ENCODE data around the gene SEPHS2.

The SEPHS2 gene

DNA sequence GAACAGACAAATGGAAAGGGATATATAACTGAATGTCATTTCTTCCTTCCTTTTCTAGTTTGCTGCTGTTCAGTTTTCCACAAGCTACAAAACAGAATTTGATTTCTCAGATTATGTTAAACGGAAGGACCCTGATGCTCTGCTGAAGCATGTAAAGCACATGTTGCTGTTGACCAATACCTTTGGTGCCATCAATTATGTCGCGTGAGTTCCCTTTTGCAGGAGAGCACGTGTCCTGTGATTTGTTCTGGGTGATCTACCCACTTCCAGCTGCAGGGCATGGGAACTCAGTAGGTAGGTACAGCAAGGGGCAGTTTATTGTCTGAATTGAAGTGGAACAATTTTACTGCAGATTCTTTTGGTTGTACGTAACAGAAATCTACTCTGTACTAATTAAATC, 35.7 kb upstream of the SEPHS2 start:
- no peak for TF ChIP-seq TCF12 (IDR thresholded peaks at IDR 0.05; ENCODE audit: low read depth)
- no peak for TF ChIP-seq CREB1 (IDR thresholded peaks at IDR 0.05; ENCODE audit: low read depth)
- no peak for TF ChIP-seq MAX (IDR thresholded peaks at IDR 0.05)
- TF ChIP-seq FOXM1 (IDR thresholded peaks at IDR 0.05; ENCODE audit: borderline replicate concordance, low read depth), result no peak
- TF ChIP-seq CEBPB (IDR thresholded peaks at IDR 0.05), result no peak
- TF ChIP-seq, protein P1, sequence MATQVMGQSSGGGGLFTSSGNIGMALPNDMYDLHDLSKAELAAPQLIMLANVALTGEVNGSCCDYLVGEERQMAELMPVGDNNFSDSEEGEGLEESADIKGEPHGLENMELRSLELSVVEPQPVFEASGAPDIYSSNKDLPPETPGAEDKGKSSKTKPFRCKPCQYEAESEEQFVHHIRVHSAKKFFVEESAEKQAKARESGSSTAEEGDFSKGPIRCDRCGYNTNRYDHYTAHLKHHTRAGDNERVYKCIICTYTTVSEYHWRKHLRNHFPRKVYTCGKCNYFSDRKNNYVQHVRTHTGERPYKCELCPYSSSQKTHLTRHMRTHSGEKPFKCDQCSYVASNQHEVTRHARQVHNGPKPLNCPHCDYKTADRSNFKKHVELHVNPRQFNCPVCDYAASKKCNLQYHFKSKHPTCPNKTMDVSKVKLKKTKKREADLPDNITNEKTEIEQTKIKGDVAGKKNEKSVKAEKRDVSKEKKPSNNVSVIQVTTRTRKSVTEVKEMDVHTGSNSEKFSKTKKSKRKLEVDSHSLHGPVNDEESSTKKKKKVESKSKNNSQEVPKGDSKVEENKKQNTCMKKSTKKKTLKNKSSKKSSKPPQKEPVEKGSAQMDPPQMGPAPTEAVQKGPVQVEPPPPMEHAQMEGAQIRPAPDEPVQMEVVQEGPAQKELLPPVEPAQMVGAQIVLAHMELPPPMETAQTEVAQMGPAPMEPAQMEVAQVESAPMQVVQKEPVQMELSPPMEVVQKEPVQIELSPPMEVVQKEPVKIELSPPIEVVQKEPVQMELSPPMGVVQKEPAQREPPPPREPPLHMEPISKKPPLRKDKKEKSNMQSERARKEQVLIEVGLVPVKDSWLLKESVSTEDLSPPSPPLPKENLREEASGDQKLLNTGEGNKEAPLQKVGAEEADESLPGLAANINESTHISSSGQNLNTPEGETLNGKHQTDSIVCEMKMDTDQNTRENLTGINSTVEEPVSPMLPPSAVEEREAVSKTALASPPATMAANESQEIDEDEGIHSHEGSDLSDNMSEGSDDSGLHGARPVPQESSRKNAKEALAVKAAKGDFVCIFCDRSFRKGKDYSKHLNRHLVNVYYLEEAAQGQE (IDR thresholded peaks at IDR 0.05; ENCODE audit: low read depth), result no peak
- TF ChIP-seq NFIC (IDR thresholded peaks at IDR 0.05), result no peak

DNA sequence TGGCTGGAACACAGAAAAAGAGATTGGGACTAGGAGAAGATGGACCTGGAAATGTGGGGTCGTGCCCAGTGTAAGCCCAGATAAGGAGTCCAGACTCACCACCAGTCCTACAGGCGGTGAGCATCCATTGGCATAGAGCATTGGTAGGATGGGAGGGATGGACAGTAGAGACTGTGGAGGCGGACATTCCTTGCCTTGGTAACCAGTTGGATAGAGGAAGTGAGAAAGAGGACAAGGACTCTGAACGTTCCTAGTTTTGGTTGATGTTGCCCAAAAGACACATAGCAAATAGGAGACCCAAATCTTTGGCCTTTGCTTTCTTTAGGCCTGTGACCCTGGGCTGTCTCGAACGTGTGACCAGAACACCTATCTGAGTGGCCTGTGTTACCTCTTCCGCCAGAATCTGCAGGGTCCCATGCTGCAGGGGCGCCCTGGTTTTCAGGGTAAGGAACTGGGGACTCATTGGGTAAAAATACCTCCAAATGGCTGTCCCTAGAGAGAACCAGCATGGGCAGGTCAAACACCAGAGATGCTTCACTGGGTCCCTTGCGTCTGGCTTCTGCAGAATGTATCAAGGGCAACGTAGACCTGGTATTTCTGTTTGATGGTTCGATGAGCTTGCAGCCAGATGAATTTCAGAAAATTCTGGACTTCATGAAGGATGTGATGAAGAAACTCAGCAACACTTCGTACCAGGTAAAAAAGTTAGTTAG, 33.2 kb upstream of the SEPHS2 start:
- TF ChIP-seq TEAD4 (IDR thresholded peaks at IDR 0.05), result no peak

DNA sequence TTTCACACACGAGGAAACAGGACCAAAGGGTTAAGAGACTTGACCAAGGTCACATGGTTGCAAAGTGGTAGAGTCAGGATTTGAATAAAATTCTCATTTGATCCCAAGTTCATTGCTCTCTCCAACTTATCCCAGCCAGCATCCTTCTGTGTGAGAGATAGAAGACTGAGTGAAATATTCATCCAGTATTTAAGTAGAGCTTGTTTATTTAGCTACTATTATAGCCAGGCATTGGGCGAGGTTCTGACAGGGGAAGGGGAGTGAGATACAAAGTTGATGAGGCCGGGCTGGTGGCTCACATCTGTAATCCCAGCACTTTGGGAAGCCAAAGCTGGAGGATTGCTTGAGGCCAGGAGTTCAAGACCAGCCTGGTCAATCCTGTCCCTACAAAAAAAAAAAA, 31.3 kb upstream of the SEPHS2 start:
- TF ChIP-seq TCF12 (IDR thresholded peaks at IDR 0.05; ENCODE audit: low read depth) (no peak), ZBTB7A (IDR thresholded peaks at IDR 0.05; ENCODE audit: low read depth) (no peak), EP300 (IDR thresholded peaks at IDR 0.05; ENCODE audit: borderline replicate concordance) (no peak), CREB1 (IDR thresholded peaks at IDR 0.05; ENCODE audit: low read depth) (no peak), NFIC (IDR thresholded peaks at IDR 0.05) (no peak), USF1 (IDR thresholded peaks at IDR 0.05) (no peak), CEBPB (IDR thresholded peaks at IDR 0.05) (no peak), YY1 (IDR thresholded peaks at IDR 0.05; ENCODE audit: low read depth) (no peak), MAX (IDR thresholded peaks at IDR 0.05) (no peak)

- TF ChIP-seq, protein P1 (IDR thresholded peaks at IDR 0.05; ENCODE audit: low read depth), result no peak
- TF ChIP-seq CREB1 (IDR thresholded peaks at IDR 0.05; ENCODE audit: low read depth) (no peak), TAF1 (IDR thresholded peaks at IDR 0.05; ENCODE audit: low read depth) (no peak), RAD21 (IDR thresholded peaks at IDR 0.05; ENCODE audit: low read depth) (no peak), EP300 (IDR thresholded peaks at IDR 0.05; ENCODE audit: borderline replicate concordance) (no peak), ZBTB7A (IDR thresholded peaks at IDR 0.05; ENCODE audit: low read depth) (no peak), MAX (IDR thresholded peaks at IDR 0.05) (no peak), USF1 (IDR thresholded peaks at IDR 0.05) (no peak), EGR1 (IDR thresholded peaks at IDR 0.05) (no peak), NFIC (IDR thresholded peaks at IDR 0.05) (no peak), FOXM1 (IDR thresholded peaks at IDR 0.05; ENCODE audit: borderline replicate concordance, low read depth) (no peak), CEBPB (IDR thresholded peaks at IDR 0.05) (no peak)
These were observed 29.0 kb upstream of the SEPHS2 start for GRCh38 chr16:30474684-30475083.

DNA sequence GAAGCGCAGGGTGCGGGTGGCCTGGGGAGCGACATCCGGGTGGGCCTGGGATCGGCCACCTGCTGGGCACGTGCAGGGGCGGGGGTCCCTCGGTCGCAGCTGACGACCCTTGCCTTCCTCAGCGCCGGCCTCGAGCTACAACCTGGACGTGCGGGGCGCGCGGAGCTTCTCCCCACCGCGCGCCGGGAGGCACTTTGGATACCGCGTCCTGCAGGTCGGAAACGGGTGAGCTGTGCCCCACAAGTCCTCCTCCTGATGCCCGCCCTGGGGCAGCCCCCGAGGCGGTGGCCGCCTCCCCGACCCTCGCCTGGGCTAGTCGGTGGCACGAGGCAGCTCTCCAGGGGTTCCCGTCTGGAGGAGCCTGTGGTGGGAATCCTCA, 28.4 kb upstream of the SEPHS2 start:
- no peak for TF ChIP-seq EP300 (IDR thresholded peaks at IDR 0.05; ENCODE audit: borderline replicate concordance)
- no peak for TF ChIP-seq RAD21 (IDR thresholded peaks at IDR 0.05; ENCODE audit: low read depth)
- TF ChIP-seq MAX (IDR thresholded peaks at IDR 0.05), result no peak
- TF ChIP-seq, protein P1 (IDR thresholded peaks at IDR 0.05; ENCODE audit: low read depth), result no peak
- no peak for TF ChIP-seq FOXM1 (IDR thresholded peaks at IDR 0.05; ENCODE audit: borderline replicate concordance, low read depth)
- TF ChIP-seq TEAD4 (IDR thresholded peaks at IDR 0.05), result no peak
- no peak for TF ChIP-seq TAF1 (IDR thresholded peaks at IDR 0.05; ENCODE audit: low read depth)
